Esophagus muscularis mucosa (tissue), 4 donors: ENCODE results near the gene RXFP3.

Experiments
- CTCF ChIP-seq, 3 experiments: fragments of 200-600 bp in 2 of 3; fragments of 450-650 bp in 1 of 3; sonication (generic) in 2 of 3; IDR thresholded peaks; one replicate each; pipeline ENCODE4 v1.5.1; 2017 to 2019; ENCODE audit warnings: antibody characterized with exemption in 3 of 3, mild to moderate bottlenecking in 2 of 3, moderate library complexity in 1 of 3
- EP300 ChIP-seq: sonication (generic); formaldehyde crosslinking; IDR thresholded peaks from one replicate; pipeline ENCODE4 v1.6.1; 2017; ENCODE audit warnings: antibody characterized with exemption
- POLR2A ChIP-seq: fragments of 450-650 bp; IDR thresholded peaks from one replicate; pipeline ENCODE4 v1.6.1; 2017; ENCODE audit warnings: antibody characterized with exemption, moderate library complexity, mild to moderate bottlenecking, low read depth
- POLR2AphosphoS5 ChIP-seq, 2 donors: sonication (generic); formaldehyde crosslinking; IDR thresholded peaks; one replicate each; pipeline ENCODE4 v1.6.1; 2017; ENCODE audit warnings: antibody characterized with exemption in 2 of 2

- TF ChIP-seq POLR2A: no peak
- TF ChIP-seq CTCF (IDR thresholded peaks at IDR 0.05): no peak
- TF ChIP-seq POLR2AphosphoS5 (IDR thresholded peaks at IDR 0.05): no peak
- no peak for TF ChIP-seq EP300
These were observed 6.1 kb upstream of the RXFP3 start for GRCh38 chr5:33929925-33930690.
